ENCODE data around the gene IDNK. TPM values are rescaled to one million over a fixed set of nuclear protein-coding genes. Genes with fewer than 3 reads are reported as not detected.
A peak's percentile ranks its signal among the peaks of the same experiment; 100 is the strongest.
"Not testable (repeated sequence)": the region's sequence is repeated elsewhere in the genome, so short reads cannot be mapped to it uniquely, and the experiment has no call there.

IDNK gene
- total and polyA plus RNA-seq, 4 donors: 1.7 to 21.8 (median 7.3) TPM

- no peak for ATAC-seq (ENCODE audit: low FRiP score)
- DNase-seq: no peak
- Histone ChIP-seq H3K27ac (ENCODE audit: low read depth in 1 of 2, low read length in 2 of 2) (no peak overlapping the region), H3K4me1 (ENCODE audit: control insufficient read depth in 1 of 2, insufficient read depth in 2 of 2, low read length in 2 of 2) (no peaks in the 10 kb centered on the region), H3K27me3 (ENCODE audit: control insufficient read depth in 1 of 2, insufficient read depth in 2 of 2, low read length in 1 of 2) (no peaks in the 10 kb centered on the region), H3K36me3 (ENCODE audit: control insufficient read depth in 1 of 2, insufficient read depth in 2 of 2, low read length in 1 of 2) (no peaks in the 10 kb centered on the region), H3K4me3 (ENCODE audit: low read length in 2 of 2) (no peak overlapping the region), H3K9me3 (ENCODE audit: control insufficient read depth, low read length) (no peaks in the 10 kb centered on the region)
- intact Hi-C loops (cut with DNase I): loop anchor here in 1 of 2 donors (5.0 kb wide), 1 partner anchor 267 kb away; no protein-coding TSS in a partner anchor
- WGBS, 2 donors: 85 to 88% methylated on average over 4 of the region's 4 CpGs
Measured at GRCh38 chr9:83599071-83599470, 23.9 kb upstream of the IDNK start.

GRCh38 chr9:83601463-83601862 lies 21.5 kb upstream of the IDNK start:
- Histone ChIP-seq H3K4me3 (ENCODE audit: low read length in 2 of 2) (no peak overlapping the region), H3K9me3 (ENCODE audit: control insufficient read depth, low read length) (no peaks in the 10 kb centered on the region), H3K27me3 (ENCODE audit: control insufficient read depth in 1 of 2, insufficient read depth in 2 of 2, low read length in 1 of 2) (peaks cover 0 to 2% of the 10 kb centered on the region in 2 donors), H3K36me3 (ENCODE audit: control insufficient read depth in 1 of 2, insufficient read depth in 2 of 2, low read length in 1 of 2) (no peaks in the 10 kb centered on the region), H3K27ac (ENCODE audit: low read depth in 1 of 2, low read length in 2 of 2) (no peak overlapping the region), H3K4me1 (ENCODE audit: control insufficient read depth in 1 of 2, insufficient read depth in 2 of 2, low read length in 2 of 2) (no peaks in the 10 kb centered on the region)
- no peak for DNase-seq
- intact Hi-C loops (cut with DNase I): no loop called here
- WGBS, 2 donors: 78 to 80% methylated on average over 2 of the region's 2 CpGs
- ATAC-seq (ENCODE audit: low FRiP score): no peak

- H3K4me3 ChIP-seq (ENCODE audit: low read length in 2 of 2); H3K27me3 ChIP-seq (ENCODE audit: control insufficient read depth in 1 of 2, insufficient read depth in 2 of 2, low read length in 1 of 2); H3K36me3 ChIP-seq (ENCODE audit: control insufficient read depth in 1 of 2, insufficient read depth in 2 of 2, low read length in 1 of 2); H3K4me1 ChIP-seq (ENCODE audit: control insufficient read depth in 1 of 2, insufficient read depth in 2 of 2, low read length in 2 of 2); ATAC-seq (ENCODE audit: low FRiP score); intact Hi-C loops (cut with DNase I); H3K27ac ChIP-seq (ENCODE audit: low read depth in 1 of 2, low read length in 2 of 2); H3K9me3 ChIP-seq (ENCODE audit: control insufficient read depth, low read length); DNase-seq: not testable (repeated sequence)
- WGBS, 2 donors: 68 to 70% methylated on average over 3 of the region's 3 CpGs
Measured at GRCh38 chr9:83607620-83608019, 15.3 kb upstream of the IDNK start.

- H3K27ac ChIP-seq (ENCODE audit: low read depth in 1 of 2, low read length in 2 of 2); H3K4me1 ChIP-seq (ENCODE audit: control insufficient read depth in 1 of 2, insufficient read depth in 2 of 2, low read length in 2 of 2); DNase-seq; H3K36me3 ChIP-seq (ENCODE audit: control insufficient read depth in 1 of 2, insufficient read depth in 2 of 2, low read length in 1 of 2); H3K27me3 ChIP-seq (ENCODE audit: control insufficient read depth in 1 of 2, insufficient read depth in 2 of 2, low read length in 1 of 2); ATAC-seq (ENCODE audit: low FRiP score); intact Hi-C loops (cut with DNase I); H3K4me3 ChIP-seq (ENCODE audit: low read length in 2 of 2); H3K9me3 ChIP-seq (ENCODE audit: control insufficient read depth, low read length): not testable (repeated sequence)
- WGBS, 2 donors: 83 to 85% methylated on average over 3 of the region's 3 CpGs
Measured at GRCh38 chr9:83613298-83613697, 9.6 kb upstream of the IDNK start.

GRCh38 chr9:83617299-83617698 lies 5.6 kb upstream of the IDNK start:
- Histone ChIP-seq H3K4me1 (ENCODE audit: control insufficient read depth in 1 of 2, insufficient read depth in 2 of 2, low read length in 2 of 2) (peaks cover 0 to 1% of the 10 kb centered on the region in 2 donors), H3K36me3 (ENCODE audit: control insufficient read depth in 1 of 2, insufficient read depth in 2 of 2, low read length in 1 of 2) (no peaks in the 10 kb centered on the region), H3K4me3 (ENCODE audit: low read length in 2 of 2) (no peak overlapping the region), H3K27me3 (ENCODE audit: control insufficient read depth in 1 of 2, insufficient read depth in 2 of 2, low read length in 1 of 2) (no peaks in the 10 kb centered on the region), H3K27ac (ENCODE audit: low read depth in 1 of 2, low read length in 2 of 2) (no peak overlapping the region), H3K9me3 (ENCODE audit: control insufficient read depth, low read length) (no peaks in the 10 kb centered on the region)
- DNase-seq (no peak), ATAC-seq (ENCODE audit: low FRiP score) (no peak)
- WGBS, 2 donors: 89 to 90% methylated on average over 1 of the region's 1 CpG
- intact Hi-C loops (cut with DNase I): no loop called here

GRCh38 chr9:83620841-83621636 lies 1.9 kb upstream of the IDNK start:
- DNase-seq (peak in 1 of 2 donors; percentile 51), ATAC-seq (ENCODE audit: low FRiP score) (peak; percentile 41)
- intact Hi-C loops (cut with DNase I): loop anchor here (5.0 to 10.0 kb wide), 3 partner anchors 86 to 294 kb away; partner anchors contain the start of gene UBQLN1 (in 2 of the 2)
- Histone ChIP-seq H3K4me1 (ENCODE audit: control insufficient read depth in 1 of 2, insufficient read depth in 2 of 2, low read length in 2 of 2) (peaks cover 0 to 1% of the 10 kb centered on the region in 2 donors), H3K27me3 (ENCODE audit: control insufficient read depth in 1 of 2, insufficient read depth in 2 of 2, low read length in 1 of 2) (no peaks in the 10 kb centered on the region), H3K36me3 (ENCODE audit: control insufficient read depth in 1 of 2, insufficient read depth in 2 of 2, low read length in 1 of 2) (no peaks in the 10 kb centered on the region), H3K4me3 (ENCODE audit: low read length in 2 of 2) (no peak overlapping the region), H3K27ac (ENCODE audit: low read depth in 1 of 2, low read length in 2 of 2) (no peak overlapping the region), H3K9me3 (ENCODE audit: control insufficient read depth, low read length) (no peaks in the 10 kb centered on the region)
- WGBS, 2 donors: 18 to 19% methylated on average over 7 of the region's 7 CpGs

GRCh38 chr9:83622433-83622938 lies 457 bp upstream of the IDNK start:
- WGBS, 2 donors: 12 to 14% methylated on average over 21 of the region's 21 CpGs
- intact Hi-C loops (cut with DNase I): loop anchor here (5.0 to 10.0 kb wide), 3 partner anchors 85 to 292 kb away; partner anchors contain the start of gene UBQLN1 (in 2 of the 2)

GRCh38 chr9:83623679-83624076 lies 735 bp downstream of the IDNK start:
- WGBS, 2 donors: 12 to 16% methylated on average over 5 of the region's 5 CpGs
- H3K9me3 ChIP-seq (ENCODE audit: control insufficient read depth, low read length): no peaks in the 10 kb centered on the region

More at GRCh38 chr9:83622433-83622938, 457 bp upstream of the IDNK start:
- Histone ChIP-seq H3K36me3 (ENCODE audit: control insufficient read depth in 1 of 2, insufficient read depth in 2 of 2, low read length in 1 of 2) (no peaks in the 10 kb centered on the region), H3K4me3 (ENCODE audit: low read length in 2 of 2) (peak overlapping the region; percentile 50 to 91), H3K9me3 (ENCODE audit: control insufficient read depth, low read length) (no peaks in the 10 kb centered on the region), H3K27me3 (ENCODE audit: control insufficient read depth in 1 of 2, insufficient read depth in 2 of 2, low read length in 1 of 2) (no peaks in the 10 kb centered on the region), H3K27ac (ENCODE audit: low read depth in 1 of 2, low read length in 2 of 2) (peak overlapping the region; percentile 36 to 89), H3K4me1 (ENCODE audit: control insufficient read depth in 1 of 2, insufficient read depth in 2 of 2, low read length in 2 of 2) (peaks cover 0 to 1% of the 10 kb centered on the region in 2 donors)
- DNase-seq (peak in 1 of 2 donors; percentile 77), ATAC-seq (ENCODE audit: low FRiP score) (peak; percentile 63)

More at GRCh38 chr9:83623679-83624076, 735 bp downstream of the IDNK start:
- H3K27ac ChIP-seq (ENCODE audit: low read depth in 1 of 2, low read length in 2 of 2): peak overlapping the region; percentile 34 to 89
- H3K4me1 ChIP-seq (ENCODE audit: control insufficient read depth in 1 of 2, insufficient read depth in 2 of 2, low read length in 2 of 2): peaks cover 0 to 1% of the 10 kb centered on the region in 2 donors
- no peak for DNase-seq
- H3K4me3 ChIP-seq (ENCODE audit: low read length in 2 of 2): peak overlapping the region; percentile 50 to 91
- no peaks in the 10 kb centered on the region for H3K27me3 ChIP-seq (ENCODE audit: control insufficient read depth in 1 of 2, insufficient read depth in 2 of 2, low read length in 1 of 2)
- no peaks in the 10 kb centered on the region for H3K36me3 ChIP-seq (ENCODE audit: control insufficient read depth in 1 of 2, insufficient read depth in 2 of 2, low read length in 1 of 2)
- no peak for ATAC-seq (ENCODE audit: low FRiP score)
- intact Hi-C loops (cut with DNase I): loop anchor here (5.0 to 10.0 kb wide), 3 partner anchors 84 to 291 kb away; partner anchors contain the start of gene UBQLN1 (in 2 of the 2)
